Ishikawa (cell line): ENCODE data around the gene ZKSCAN2.

Source experiments
- CEBPB ChIP-seq: IDR thresholded peaks from 2 replicates; pipeline ENCODE4 v1.6.1; 2012
- EGR1 ChIP-seq: IDR thresholded peaks from 2 replicates; pipeline ENCODE4 v1.6.1; 2012
- EP300 ChIP-seq: IDR thresholded peaks from 2 replicates; pipeline ENCODE4 v1.6.1; 2012; ENCODE audit warnings: borderline replicate concordance
- RAD21 ChIP-seq: IDR thresholded peaks from 2 replicates; pipeline ENCODE4 v1.6.1; 2012; ENCODE audit warnings: low read depth
- TAF1 ChIP-seq: IDR thresholded peaks from 2 replicates; pipeline ENCODE4 v1.6.1; 2012; ENCODE audit warnings: low read depth, mild to moderate bottlenecking
- TF ChIP-seq, protein P1 (sequence below): IDR thresholded peaks from 2 replicates; pipeline ENCODE4 v1.6.1; 2012

GRCh38 chr16:25256695-25257469, 763 bp downstream of the ZKSCAN2 start:
- TF ChIP-seq TAF1 (no peak), EP300 (no peak), EGR1 (no peak), CEBPB (no peak), RAD21 (no peak)
- TF ChIP-seq, protein P1, sequence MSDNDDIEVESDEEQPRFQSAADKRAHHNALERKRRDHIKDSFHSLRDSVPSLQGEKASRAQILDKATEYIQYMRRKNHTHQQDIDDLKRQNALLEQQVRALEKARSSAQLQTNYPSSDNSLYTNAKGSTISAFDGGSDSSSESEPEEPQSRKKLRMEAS: no peak
